Prostate gland (tissue), 2 donors: ENCODE data around the gene MOK. TPM values are rescaled to one million over a fixed set of nuclear protein-coding genes. Genes with fewer than 3 reads are reported as not detected.
"Not testable (repeated sequence)": the region's sequence is repeated elsewhere in the genome, so short reads cannot be mapped to it uniquely, and the experiment has no call there.

ENCODE experiments used
- DNase-seq: peaks from one replicate; pipeline ENCODE4 v3.0.0-alpha.2; 2019; ENCODE audit warnings: low spot score
- H3K27ac ChIP-seq, 2 donors: fragments of 200-600 bp; sonication (generic); 2 replicates each; pipeline ENCODE4 v1.5.1; 2017 to 2019
- H3K27me3 ChIP-seq: fragments of 200-600 bp; sonication (generic); replicated peaks from 2 replicates; pipeline ENCODE4 v1.5.1; 2019; ENCODE audit not compliant: insufficient read depth
- H3K36me3 ChIP-seq, 2 donors: fragments of 200-600 bp; sonication (generic); 1 replicate in 1 of 2; 2 replicates in 1 of 2; pipeline versions ENCODE4 v1.5.1 to v1.8.1; 2017 to 2019
- H3K4me1 ChIP-seq: fragments of 200-600 bp; sonication (generic); replicated peaks from 2 replicates; pipeline ENCODE4 v1.5.1; 2019
- H3K4me3 ChIP-seq, 2 donors: fragments of 200-600 bp; sonication (generic); 2 replicates each; pipeline ENCODE4 v1.5.1; 2017 to 2019
- H3K9me3 ChIP-seq: fragments of 200-600 bp; sonication (generic); 2 replicates; pipeline ENCODE4 v1.5.1; 2017
- CTCF ChIP-seq, 4 experiments: fragments of 200-600 bp in 2 of 4; fragments of 450-650 bp in 2 of 4; sonication (generic) in 2 of 4; IDR thresholded peaks; 1 replicate in 3 of 4; 2 replicates in 1 of 4; pipeline ENCODE4 v1.5.1; 2016 to 2019; ENCODE audit warnings: antibody characterized with exemption in 4 of 4, mild to moderate bottlenecking in 2 of 4, moderate library complexity in 2 of 4
- POLR2A ChIP-seq: fragments of 450-650 bp; IDR thresholded peaks from one replicate; pipeline ENCODE4 v1.6.1; 2016; ENCODE audit warnings: antibody characterized with exemption, mild to moderate bottlenecking
- POLR2AphosphoS5 ChIP-seq: sonication (generic); formaldehyde crosslinking; IDR thresholded peaks from one replicate; pipeline ENCODE4 v1.6.1; 2017; ENCODE audit warnings: antibody characterized with exemption
- WGBS: methylation state at CpG from one replicate; pipeline ENCODE4 v1.1.5; 2018; 5-methylcytosine and 5-hydroxymethylcytosine counted together
- intact Hi-C: fragments of 100-400 bp; cut with DNase I; formaldehyde crosslinking; loops from one replicate; pipeline ENCODE4 v1.14.2; 2022
- total RNA-seq, 2 donors: library from RNA; depleted of rRNA; stranded (reverse); fragments of >200 nt; gene quantifications; one replicate each; pipeline ENCODE4 v1.1.0, GENCODE V29; 2016

The MOK gene
- 10 to 100 TPM; 17.8 to 95.5 TPM for total RNA-seq

- intact Hi-C loops: no loop called here
- H3K36me3 ChIP-seq: no peaks in the 10 kb centered on the region
- H3K9me3 ChIP-seq: no peaks in the 10 kb centered on the region
- peak; percentile 94 for DNase-seq
- H3K27me3 ChIP-seq: no peaks in the 10 kb centered on the region
- H3K27ac ChIP-seq: peak within 1 kb of the TSS in 1 of 2 donors; percentile 35
- under 1% methylated on average over 40 of the region's 53 CpGs for WGBS
- peak within 1 kb of the TSS; percentile 63 to 92 for H3K4me3 ChIP-seq
- peak; percentile 97 for TF ChIP-seq POLR2AphosphoS5
- TF ChIP-seq POLR2A: peak; percentile 26
- TF ChIP-seq CTCF (IDR thresholded peaks at IDR 0.05): peak in 1 of 4 experiments; percentile 2
- H3K4me1 ChIP-seq: no peaks in the 10 kb centered on the region
These were observed at the start of gene MOK for GRCh38 chr14:102304611-102305506. Gene MOK (minus strand): TSS chr14:102305164. CDS start chr14:102304968, 196 bp downstream.

- Histone ChIP-seq H3K27ac (no peak overlapping the region), H3K36me3 (peaks cover 4% of the 10 kb centered on the region in 2 donors)
- intact Hi-C loops: no loop called here
These were observed 48.2 kb upstream of the MOK start for GRCh38 chr14:102353126-102353619.

GRCh38 chr14:102352213-102352612 is 47.2 kb upstream of the MOK start:
- intact Hi-C loops: no loop called here
- H3K4me3 ChIP-seq: no peak overlapping the region
- H3K27me3 ChIP-seq: no peaks in the 10 kb centered on the region
- H3K4me1 ChIP-seq: no peaks in the 10 kb centered on the region
- H3K27ac ChIP-seq: no peak overlapping the region
- H3K9me3 ChIP-seq: no peaks in the 10 kb centered on the region
- no peak for DNase-seq
- peaks cover 0 to 4% of the 10 kb centered on the region in 2 donors for H3K36me3 ChIP-seq
- TF ChIP-seq CTCF (IDR thresholded peaks at IDR 0.05): no peak
- WGBS: 93% methylated on average over 4 of the region's 4 CpGs

More at GRCh38 chr14:102353126-102353619, 48.2 kb upstream of the MOK start:
- Histone ChIP-seq H3K9me3 (no peaks in the 10 kb centered on the region), H3K4me1 (no peaks in the 10 kb centered on the region), H3K27me3 (no peaks in the 10 kb centered on the region), H3K4me3 (no peak overlapping the region)
- TF ChIP-seq POLR2A: no peak
- TF ChIP-seq POLR2AphosphoS5: no peak
- TF ChIP-seq CTCF (IDR thresholded peaks at IDR 0.05): no peak
- WGBS: 92% methylated on average over 8 of the region's 8 CpGs
- DNase-seq: no peak

GRCh38 chr14:102351593-102351992 is 46.6 kb upstream of the MOK start:
- H3K4me3 ChIP-seq, intact Hi-C loops, H3K36me3 ChIP-seq, H3K27me3 ChIP-seq, H3K4me1 ChIP-seq, H3K27ac ChIP-seq, H3K9me3 ChIP-seq, DNase-seq: not testable (repeated sequence)
- WGBS: 86% methylated on average over 9 of the region's 9 CpGs

GRCh38 chr14:102351023-102351422 is 46.1 kb upstream of the MOK start:
- Histone ChIP-seq H3K36me3 (peaks cover 0 to 4% of the 10 kb centered on the region in 2 donors), H3K9me3 (no peaks in the 10 kb centered on the region), H3K27me3 (no peaks in the 10 kb centered on the region), H3K27ac (no peak overlapping the region), H3K4me1 (no peaks in the 10 kb centered on the region), H3K4me3 (no peak overlapping the region)
- no peak for TF ChIP-seq POLR2A
- TF ChIP-seq CTCF (IDR thresholded peaks at IDR 0.05): no peak
- no peak for TF ChIP-seq POLR2AphosphoS5
- no peak for DNase-seq
- intact Hi-C loops: no loop called here
- WGBS: 94% methylated on average over 10 of the region's 10 CpGs
